Measurements from ENCODE around the gene FAAP20.
A peak's percentile ranks its signal among the peaks of the same experiment; 100 is the strongest.

Gene FAAP20

DNA sequence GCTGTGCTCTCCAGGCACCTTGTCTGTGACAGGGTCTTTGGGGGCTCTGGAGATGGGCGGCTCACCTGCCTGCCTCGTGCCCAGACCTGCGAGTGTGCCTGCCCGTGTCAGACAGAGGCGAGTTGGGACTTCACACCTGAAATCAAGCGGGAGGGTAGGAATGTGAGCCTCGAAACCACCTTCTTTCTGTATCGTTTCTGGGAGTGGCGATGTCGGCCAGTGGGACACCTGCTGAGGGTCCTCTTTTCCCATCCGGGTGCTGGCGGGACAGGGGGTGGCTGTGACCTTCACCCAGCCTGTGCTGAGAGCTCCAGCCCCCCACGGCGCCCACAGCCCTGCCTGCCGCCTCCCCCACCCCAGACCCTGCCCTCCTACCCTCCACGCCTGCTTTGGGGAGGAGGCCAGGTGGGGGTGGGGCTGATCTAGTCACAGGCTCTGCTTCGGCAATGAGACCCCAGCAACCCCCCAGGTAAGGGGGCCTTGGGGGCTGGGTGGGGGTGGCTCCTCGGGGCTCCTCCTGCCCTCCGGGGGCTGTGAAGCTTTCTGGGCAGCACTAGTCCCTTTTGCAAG, 15.6 kb upstream of the FAAP20 start:
- no peak for DNase-seq (ENCODE audit: low spot score)

DNA sequence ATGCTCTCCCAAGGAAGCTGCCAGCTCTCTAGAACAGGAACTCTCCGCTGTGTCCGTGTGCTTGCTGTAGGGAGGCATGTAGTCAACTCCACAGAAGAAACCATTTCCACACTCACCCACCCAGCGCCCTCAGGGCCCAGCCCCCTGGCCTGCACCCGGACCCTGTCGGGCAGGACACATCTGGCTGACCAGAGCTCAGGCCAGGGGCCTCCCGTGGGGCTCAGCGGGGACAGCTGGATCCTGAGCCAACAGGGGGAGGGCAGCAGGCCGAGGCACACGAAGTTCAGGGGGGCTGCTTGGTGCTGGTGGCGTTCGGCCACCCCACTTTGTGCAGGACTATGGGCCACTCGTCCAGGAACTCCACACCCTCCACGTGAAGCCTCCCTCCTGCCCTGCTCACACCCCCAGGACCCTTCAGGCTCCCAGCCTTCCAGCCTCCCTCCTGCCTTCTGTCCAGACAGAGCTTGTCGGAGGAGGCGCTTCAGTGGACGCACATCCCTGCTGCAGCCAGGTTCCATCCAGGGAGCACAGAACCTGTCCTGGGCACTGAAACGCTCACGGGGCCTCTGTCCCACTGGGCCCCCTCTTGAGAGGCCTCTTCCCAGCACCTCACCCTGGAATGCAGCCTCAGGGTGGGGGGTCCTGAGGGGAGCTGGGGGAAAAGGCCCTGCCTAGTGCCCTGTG, 15.0 kb upstream of the FAAP20 start:
- no peak for DNase-seq (ENCODE audit: low spot score)

DNA sequence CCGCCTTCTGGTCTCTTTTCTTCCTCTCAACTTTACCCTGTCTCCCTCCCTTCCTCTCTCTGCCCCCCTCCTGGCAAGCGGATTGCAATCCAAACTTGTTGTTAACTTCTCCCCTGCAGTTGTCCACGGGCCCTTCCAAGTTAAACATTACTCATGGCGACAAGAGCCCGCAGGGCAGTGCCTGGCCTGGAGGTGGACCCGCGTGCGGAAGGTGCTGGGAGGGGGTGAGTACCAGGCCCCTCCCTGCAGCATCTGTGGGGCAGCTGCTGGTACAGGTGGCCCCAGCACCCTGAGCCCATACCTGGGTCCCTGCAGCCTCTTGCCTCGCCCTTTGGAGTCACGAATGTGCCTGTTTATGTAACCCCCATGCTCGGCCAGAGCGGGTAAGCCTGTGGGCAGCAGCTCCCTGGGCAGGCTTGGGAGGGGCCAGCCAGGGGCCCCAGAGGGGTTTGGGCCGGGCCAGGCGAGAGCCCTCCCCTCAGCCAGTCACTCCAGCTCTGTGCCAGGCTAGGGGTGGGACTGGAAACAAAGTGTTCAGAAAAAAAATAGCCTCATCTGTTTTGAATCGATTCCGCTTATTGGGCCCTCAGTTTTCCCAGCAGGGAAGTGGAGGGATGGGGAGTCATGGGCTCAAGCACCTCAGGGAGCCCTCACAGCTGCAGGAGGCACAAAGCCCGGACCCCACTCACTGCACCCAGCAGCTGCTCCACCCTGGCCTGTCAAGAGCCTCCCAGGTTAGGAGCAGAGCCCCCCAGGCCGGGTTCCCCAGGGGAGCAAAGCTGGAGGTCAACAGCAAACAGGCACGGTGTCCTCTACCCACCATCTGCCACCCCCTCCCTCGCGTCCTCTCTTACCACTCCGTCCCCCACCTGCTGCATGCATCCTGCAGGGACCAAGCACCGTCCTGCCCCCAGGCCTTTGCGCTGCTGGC, 14.0 kb upstream of the FAAP20 start:
- no peak for DNase-seq (ENCODE audit: low spot score)

- no peak for DNase-seq (ENCODE audit: low spot score)
These were observed 12.4 kb upstream of the FAAP20 start for GRCh38 chr1:2206813-2207487.

- DNase-seq (ENCODE audit: low spot score), result peak; percentile 94
These were observed 10.8 kb upstream of the FAAP20 start for GRCh38 chr1:2205191-2205952.

GRCh38 chr1:2204415-2205190, 10.0 kb upstream of the FAAP20 start:
- peak; percentile 94 for DNase-seq (ENCODE audit: low spot score)

GRCh38 chr1:2203671-2204414, 9.3 kb upstream of the FAAP20 start:
- no peak for DNase-seq (ENCODE audit: low spot score)

GRCh38 chr1:2202843-2203601, 8.4 kb upstream of the FAAP20 start:
- no peak for DNase-seq (ENCODE audit: low spot score)

DNA sequence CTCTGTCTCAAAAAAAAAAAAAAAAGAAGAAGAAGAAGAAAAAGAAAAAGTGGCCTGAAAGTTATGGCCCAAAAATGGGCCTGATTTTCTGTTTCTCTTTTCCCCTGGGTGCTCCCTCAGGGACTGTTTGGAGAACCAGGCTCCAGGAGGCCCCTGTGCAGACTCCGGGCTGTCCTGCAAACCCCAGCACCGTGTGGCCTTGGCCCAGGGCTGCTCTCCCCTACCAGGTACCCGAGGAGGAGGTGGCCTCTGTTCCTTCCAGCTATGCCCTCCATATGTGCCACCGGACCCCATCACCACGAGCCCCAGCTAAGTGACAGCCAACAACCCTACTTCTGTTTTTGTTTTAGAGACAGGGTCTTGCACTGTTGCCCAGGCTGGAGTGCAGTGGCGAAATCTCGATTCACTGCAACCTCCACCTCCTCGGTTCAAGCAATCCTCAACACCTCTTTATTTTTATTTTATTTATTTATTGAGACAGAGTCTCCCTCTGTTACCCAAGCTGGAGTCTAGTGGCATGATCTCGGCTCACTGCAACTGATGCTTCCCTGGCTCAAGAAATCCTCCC, 7.5 kb upstream of the FAAP20 start:
- no peak for DNase-seq (ENCODE audit: low spot score)

GRCh38 chr1:2201062-2201461, 6.5 kb upstream of the FAAP20 start:
- no peak for DNase-seq (ENCODE audit: low spot score)

GRCh38 chr1:2200308-2200943, 5.9 kb upstream of the FAAP20 start:
- no peak for DNase-seq (ENCODE audit: low spot score)

DNA sequence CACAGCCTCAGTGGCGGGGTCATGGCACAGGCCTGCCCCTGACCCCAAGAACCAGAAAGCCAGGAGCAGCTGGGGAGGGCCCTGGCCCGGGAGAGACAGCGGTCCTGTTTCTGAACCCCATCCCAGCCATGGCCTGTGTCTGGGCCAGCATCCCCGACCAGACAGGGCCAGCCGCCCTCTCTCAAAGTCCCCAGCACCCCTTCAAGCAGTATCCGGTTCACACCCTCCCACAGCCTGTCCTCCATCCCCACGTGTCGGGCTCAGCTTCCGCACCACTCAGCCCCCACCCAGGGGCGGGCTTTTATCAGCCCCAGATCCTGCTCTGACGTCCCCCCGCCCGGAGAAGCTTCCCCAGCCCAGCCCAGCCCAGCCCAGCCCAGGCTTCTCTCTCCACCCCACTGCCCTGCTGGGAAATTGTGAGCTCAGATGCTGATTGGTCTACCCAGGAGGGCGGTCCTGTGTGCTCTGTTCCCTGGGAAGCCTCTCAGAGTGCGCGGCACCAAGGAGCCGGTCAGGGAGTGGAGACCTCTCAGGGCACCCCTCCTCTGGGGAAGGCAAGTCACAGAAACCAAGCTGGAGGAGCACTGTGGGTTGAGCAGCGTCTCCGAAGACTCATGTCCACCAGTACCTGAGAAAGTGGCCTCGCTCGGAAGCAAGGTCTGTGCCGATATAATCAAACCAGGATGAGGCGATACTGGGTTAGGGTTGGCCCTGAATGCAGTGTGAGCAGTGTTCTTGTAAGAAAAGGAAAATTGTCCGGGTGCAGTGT, 4.7 kb upstream of the FAAP20 start:
- DNase-seq (ENCODE audit: low spot score), result peak; percentile 85

GRCh38 chr1:2198571-2198970, 4.0 kb upstream of the FAAP20 start:
- no peak for DNase-seq (ENCODE audit: low spot score)

DNA sequence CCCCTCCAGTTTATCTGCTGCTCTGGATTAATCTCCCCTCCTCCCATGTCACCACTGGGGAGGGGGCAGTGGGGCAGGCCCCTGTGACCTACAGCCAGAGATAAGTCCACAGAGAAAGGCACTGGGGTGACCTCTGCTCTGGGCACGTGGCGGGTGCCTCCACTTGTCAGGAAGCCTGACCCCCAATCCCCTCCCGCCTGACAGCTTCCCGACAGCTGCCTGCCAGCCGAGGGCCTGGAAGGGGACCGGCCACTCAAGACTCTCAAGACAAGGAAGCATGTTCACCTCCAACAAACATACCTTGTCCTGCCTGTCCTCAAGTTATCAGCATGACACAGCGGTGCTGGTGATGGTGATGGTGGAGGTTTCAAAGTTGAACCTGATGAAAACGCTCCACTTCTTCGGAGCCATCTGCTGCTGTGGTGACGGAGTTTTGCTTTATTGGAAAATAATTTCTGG, 3.2 kb upstream of the FAAP20 start:
- DNase-seq (ENCODE audit: low spot score), result no peak

DNA sequence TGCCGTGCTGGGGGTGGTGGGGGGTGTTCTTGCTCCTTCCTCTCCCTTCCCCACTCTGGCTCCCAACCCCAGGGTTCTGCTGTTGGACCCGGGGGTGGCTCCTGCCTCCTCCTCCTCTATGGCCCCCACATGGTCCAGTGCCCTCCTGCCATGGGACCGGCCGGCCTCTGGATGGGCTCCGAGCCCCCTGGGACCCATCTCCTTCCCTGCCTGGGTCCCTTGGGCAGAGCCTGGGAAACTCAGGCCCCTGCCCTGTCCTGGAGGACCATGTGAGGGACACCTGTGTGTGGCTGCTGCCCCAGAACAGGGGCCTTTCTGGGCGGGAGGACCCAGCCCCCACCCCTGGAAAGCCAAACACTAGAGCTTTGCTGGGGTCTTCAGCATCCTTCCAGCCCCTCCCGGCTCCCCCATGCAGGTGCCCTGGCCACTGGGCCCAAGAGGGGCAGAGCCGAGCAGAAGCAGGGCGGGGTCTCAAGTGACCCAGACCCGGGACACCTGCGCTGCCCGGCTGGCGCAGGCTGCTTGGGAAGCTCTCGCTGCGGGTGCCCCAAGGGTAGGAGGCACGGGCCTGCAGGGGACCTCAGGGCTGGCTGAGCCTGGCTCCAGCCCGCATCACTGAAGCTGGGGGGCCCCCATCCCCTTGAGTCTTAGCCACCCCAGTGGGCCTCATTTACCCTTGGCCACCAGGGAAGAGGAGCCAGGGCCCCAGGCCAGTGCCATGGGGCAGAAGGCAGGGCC, 2.5 kb upstream of the FAAP20 start:
- DNase-seq (ENCODE audit: low spot score), result no peak

DNA sequence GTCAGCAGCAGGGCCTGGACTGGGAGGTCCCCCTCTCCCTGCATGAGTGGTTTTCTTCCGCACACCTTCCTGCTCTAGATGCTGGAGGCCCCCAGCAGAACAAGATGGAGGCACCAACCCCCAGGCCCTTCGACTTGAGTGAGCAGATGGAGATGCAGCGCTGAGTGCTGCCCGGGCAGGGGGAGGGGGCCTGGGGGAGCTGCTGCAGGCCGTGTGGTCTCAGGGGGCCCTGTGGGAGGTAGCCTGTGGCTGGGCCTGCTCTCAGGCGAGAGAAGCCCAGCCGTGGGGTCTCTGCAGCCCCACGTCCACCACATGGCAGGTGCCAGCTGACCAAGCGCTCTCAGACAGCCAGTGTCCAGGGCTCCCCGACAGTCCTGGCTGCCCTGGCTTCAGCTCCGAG, 1.2 kb upstream of the FAAP20 start:
- no peak for DNase-seq (ENCODE audit: low spot score)

Data from iPS-NIHi11 (cell line).